PC-3 (cell line): ENCODE measurements around the gene KLHL7. TPM values are rescaled to one million over a fixed set of nuclear protein-coding genes. Genes with fewer than 3 reads are reported as not detected.
"Not testable (repeated sequence)": the region's sequence is repeated elsewhere in the genome, so short reads cannot be mapped to it uniquely, and the experiment has no call there.

Experiments used
- ATAC-seq: fragments of 200-7000 bp; cut with Tn5 transposase; 2 replicates; pipeline ENCODE4 v1.9.1; 2020; ENCODE audit warnings: mild to moderate bottlenecking, moderate library complexity
- BruUV-seq: library from RNA; stranded (reverse); fragments of 400-500 nt; replicated peaks from 2 replicates; lab custom pipeline; 2021; lab: Mats Ljungman, UMichigan
- CTCF ChIA-PET: fragments of 300-600 bp; sonication (Branson Sonifier 250); formaldehyde crosslinking; loops from one replicate; lab custom pipeline; 2022; ENCODE audit warnings: antibody characterized with exemption; lab: Charles Lee
- POLR2A ChIA-PET: fragments of 300-600 bp; sonication (Branson Sonifier 250); formaldehyde crosslinking; loops from one replicate; lab custom pipeline; 2022; ENCODE audit warnings: antibody characterized with exemption; ENCODE audit not compliant: unreplicated experiment; lab: Charles Lee
- DNase-seq: peaks from one replicate; pipeline ENCODE4 v3.0.0-alpha.2; 2015
- H2AFZ ChIP-seq: fragments of 300-600 bp; sonication (generic); 2 replicates; pipeline ENCODE4 v1.6.0; 2016; ENCODE audit warnings: antibody characterized with exemption, low read length
- H3F3A ChIP-seq: fragments of 300-600 bp; sonication (generic); one replicate; pipeline ENCODE4 v1.6.0; 2017; ENCODE audit warnings: antibody characterized with exemption, low read length, control low read depth, mild to moderate bottlenecking; ENCODE audit not compliant: unreplicated experiment
- H3K27ac ChIP-seq: fragments of 300-600 bp; sonication (generic); 2 replicates; pipeline ENCODE4 v1.5.1; 2016; ENCODE audit warnings: mild to moderate bottlenecking, low read length
- H3K27me3 ChIP-seq: fragments of 300-600 bp; sonication (generic); 2 replicates; pipeline ENCODE4 v1.6.1; 2016; ENCODE audit warnings: low read length, mixed read lengths
- H3K36me3 ChIP-seq: fragments of 300-600 bp; sonication (generic); 2 replicates; pipeline ENCODE4 v1.6.1; 2016; ENCODE audit warnings: low read depth, mixed run types, low read length, mixed read lengths
- H3K4me1 ChIP-seq: fragments of 300-600 bp; sonication (generic); 2 replicates; pipeline ENCODE4 v1.5.1; 2016; ENCODE audit warnings: low read length; ENCODE audit not compliant: insufficient read depth
- H3K4me2 ChIP-seq: fragments of 300-600 bp; sonication (generic); 2 replicates; pipeline ENCODE4 v1.6.0; 2016; ENCODE audit warnings: low read length
- H3K4me3 ChIP-seq: fragments of 300-600 bp; sonication (generic); 2 replicates; pipeline ENCODE4 v1.5.1; 2016; ENCODE audit warnings: mild to moderate bottlenecking, low read length, mixed read lengths
- H3K79me2 ChIP-seq: fragments of 300-600 bp; sonication (generic); 2 replicates; pipeline ENCODE4 v1.6.1; 2017; ENCODE audit warnings: low read length, mixed read lengths
- H3K9ac ChIP-seq: fragments of 300-600 bp; sonication (generic); 2 replicates; pipeline ENCODE4 v1.6.0; 2016; ENCODE audit warnings: mild to moderate bottlenecking, low read length
- H3K9me2 ChIP-seq: fragments of 300-600 bp; sonication (generic); replicated peaks from 2 replicates; pipeline ENCODE4 v1.6.1; 2016; ENCODE audit warnings: mixed run types, low read length, mixed read lengths
- H3K9me3 ChIP-seq: fragments of 300-600 bp; sonication (generic); 2 replicates; pipeline ENCODE4 v1.6.1; 2016; ENCODE audit warnings: low read length, mixed read lengths
- H4K20me1 ChIP-seq: fragments of 300-600 bp; sonication (generic); 2 replicates; pipeline ENCODE4 v1.6.1; 2016; ENCODE audit warnings: low read length, mixed read lengths
- EZH2 ChIP-seq: fragments of 300-600 bp; sonication (generic); IDR thresholded peaks from one replicate; pipeline ENCODE4 v1.6.1; 2017; ENCODE audit warnings: antibody characterized with exemption, mild to moderate bottlenecking, low read length; ENCODE audit not compliant: unreplicated experiment
- EZH2phosphoT487 ChIP-seq: fragments of 300-600 bp; sonication (generic); IDR thresholded peaks from 2 replicates; pipeline ENCODE4 v1.6.1; 2018; ENCODE audit warnings: mild to moderate bottlenecking, antibody characterized with exemption, low read length, borderline replicate concordance
- intact Hi-C: fragments of 100-400 bp; cut with micrococcal nuclease; formaldehyde crosslinking; loops from 2 replicates; pipeline ENCODE4 v1.9.0; 2023
- total RNA-seq: library from RNA; depleted of rRNA; stranded (reverse); fragments of >200 nt; gene quantifications from 2 replicates; pipeline ENCODE4 v1.2.3, GENCODE V29; 2014
- TF ChIP-seq, protein P1 (sequence below): fragments of 300-600 bp; sonication (generic); conservative IDR thresholded peaks from 2 replicates; pipeline ENCODE4 v1.5.1; 2017; ENCODE audit warnings: antibody characterized with exemption, low read depth, mild to moderate bottlenecking, low read length

Gene KLHL7
- total RNA-seq, 1 experiment from 2014 or later, result 31.1 TPM

DNA sequence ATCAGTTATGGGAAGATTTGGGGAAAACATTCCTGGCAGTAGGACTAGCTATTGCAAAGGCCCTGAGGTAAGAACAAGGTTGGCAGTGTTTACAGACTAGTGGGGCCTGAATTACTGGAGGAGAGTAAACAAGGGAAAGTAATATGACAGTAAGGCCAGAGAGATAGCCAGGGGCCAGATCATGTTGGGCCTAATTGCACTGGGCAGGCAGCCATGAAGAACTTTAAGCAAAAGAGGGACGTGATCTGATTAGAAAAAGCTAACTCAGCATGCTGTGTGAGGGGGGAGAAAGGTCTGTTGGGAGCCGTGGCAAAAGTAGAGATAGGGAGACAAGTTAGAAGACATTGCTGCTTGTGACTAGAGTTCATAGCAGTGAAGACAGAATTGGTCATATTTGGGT, 85.4 kb downstream of the KLHL7 start:
- ChIA-PET CTCF (no interaction called here), POLR2A (no interaction called here)
- no peaks in the 10 kb centered on the region for H3K4me1 ChIP-seq
- no peaks in the 10 kb centered on the region for H3F3A ChIP-seq
- no TSS peak for BruUV-seq
- H3K79me2 ChIP-seq, result peaks cover 28% of the 10 kb centered on the region
- peaks cover 6% of the 10 kb centered on the region for H4K20me1 ChIP-seq
- no peak overlapping the region for H3K4me2 ChIP-seq
- no peak overlapping the region for H3K4me3 ChIP-seq
- no peak overlapping the region for H3K9ac ChIP-seq
- H3K36me3 ChIP-seq, result peaks cover 46% of the 10 kb centered on the region
- no peak for DNase-seq
- H3K27me3 ChIP-seq, result no peaks in the 10 kb centered on the region
- TF ChIP-seq, protein P1, sequence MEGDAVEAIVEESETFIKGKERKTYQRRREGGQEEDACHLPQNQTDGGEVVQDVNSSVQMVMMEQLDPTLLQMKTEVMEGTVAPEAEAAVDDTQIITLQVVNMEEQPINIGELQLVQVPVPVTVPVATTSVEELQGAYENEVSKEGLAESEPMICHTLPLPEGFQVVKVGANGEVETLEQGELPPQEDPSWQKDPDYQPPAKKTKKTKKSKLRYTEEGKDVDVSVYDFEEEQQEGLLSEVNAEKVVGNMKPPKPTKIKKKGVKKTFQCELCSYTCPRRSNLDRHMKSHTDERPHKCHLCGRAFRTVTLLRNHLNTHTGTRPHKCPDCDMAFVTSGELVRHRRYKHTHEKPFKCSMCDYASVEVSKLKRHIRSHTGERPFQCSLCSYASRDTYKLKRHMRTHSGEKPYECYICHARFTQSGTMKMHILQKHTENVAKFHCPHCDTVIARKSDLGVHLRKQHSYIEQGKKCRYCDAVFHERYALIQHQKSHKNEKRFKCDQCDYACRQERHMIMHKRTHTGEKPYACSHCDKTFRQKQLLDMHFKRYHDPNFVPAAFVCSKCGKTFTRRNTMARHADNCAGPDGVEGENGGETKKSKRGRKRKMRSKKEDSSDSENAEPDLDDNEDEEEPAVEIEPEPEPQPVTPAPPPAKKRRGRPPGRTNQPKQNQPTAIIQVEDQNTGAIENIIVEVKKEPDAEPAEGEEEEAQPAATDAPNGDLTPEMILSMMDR, result no peak
- TF ChIP-seq EZH2, result no peak
- no peak for TF ChIP-seq EZH2phosphoT487
- H3K9me3 ChIP-seq, result no peaks in the 10 kb centered on the region
- H3K9me2 ChIP-seq, result no peaks in the 10 kb centered on the region
- no peak overlapping the region for H2AFZ ChIP-seq
- ATAC-seq, result no peak
- intact Hi-C loops, result no loop called here
- H3K27ac ChIP-seq, result no peak overlapping the region

DNA sequence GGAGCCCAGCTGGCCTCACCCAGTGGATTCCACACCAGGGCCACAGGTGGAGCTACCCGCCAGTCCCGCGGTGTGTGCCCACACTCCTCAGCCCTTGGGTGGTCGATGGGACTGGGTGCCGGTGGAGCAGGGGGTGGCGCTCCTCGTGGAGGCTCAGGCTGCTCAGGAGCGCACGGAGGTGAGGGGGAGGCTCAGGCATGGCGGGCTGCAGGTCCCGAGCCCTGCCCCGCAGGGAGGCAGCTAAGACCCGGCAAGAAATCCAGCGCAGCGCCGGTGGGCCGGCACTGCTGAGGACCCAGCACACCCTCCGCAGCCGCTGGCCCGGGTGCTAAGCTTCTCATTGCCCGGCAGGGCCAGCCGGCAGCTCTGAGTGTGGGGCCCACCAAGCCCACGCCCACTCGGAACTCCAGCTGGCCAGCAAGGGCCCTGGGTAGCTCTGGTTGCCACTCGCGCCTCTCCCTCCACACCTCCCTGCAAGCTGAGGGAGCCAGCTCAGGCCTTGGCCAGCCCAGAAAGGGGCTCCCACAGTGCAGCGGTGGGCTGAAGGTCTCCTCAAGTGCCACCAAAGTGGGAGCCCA, 88.2 kb downstream of the KLHL7 start:
- H2AFZ ChIP-seq, H3K4me1 ChIP-seq, H3K4me2 ChIP-seq, CTCF ChIA-PET, H3K27ac ChIP-seq, intact Hi-C loops, H3K4me3 ChIP-seq, DNase-seq, H3F3A ChIP-seq, H4K20me1 ChIP-seq, H3K9me2 ChIP-seq, H3K79me2 ChIP-seq, BruUV-seq, POLR2A ChIA-PET, H3K9ac ChIP-seq, H3K9me3 ChIP-seq, H3K27me3 ChIP-seq, ATAC-seq: not testable (repeated sequence)
- peaks cover 34% of the 10 kb centered on the region for H3K36me3 ChIP-seq

DNA sequence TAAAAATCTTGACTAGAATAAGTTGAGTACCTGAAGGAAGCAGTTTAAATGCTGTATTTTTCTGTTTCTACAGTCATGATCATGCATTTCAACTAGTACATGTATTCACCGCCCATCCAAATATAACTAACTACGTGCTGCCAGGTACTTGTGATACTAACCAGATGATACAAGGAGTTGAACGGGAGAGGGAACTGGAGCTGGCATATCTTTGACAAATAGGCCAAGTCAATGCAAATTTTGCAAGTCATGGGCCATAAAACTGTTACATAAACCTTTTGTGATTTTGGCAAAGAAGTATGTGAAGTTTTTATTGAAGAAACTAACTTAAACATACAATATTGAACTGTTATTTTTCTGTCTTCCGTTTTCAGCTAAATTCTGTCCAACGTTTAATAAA, 90.7 kb downstream of the KLHL7 start:
- TF ChIP-seq EZH2, result no peak
- ChIA-PET POLR2A (no interaction called here), CTCF (no interaction called here)
- Histone ChIP-seq H2AFZ (no peak overlapping the region), H3K27ac (no peak overlapping the region), H3F3A (no peaks in the 10 kb centered on the region), H3K4me1 (no peaks in the 10 kb centered on the region), H3K79me2 (no peaks in the 10 kb centered on the region), H3K9ac (no peak overlapping the region), H3K27me3 (no peaks in the 10 kb centered on the region), H3K9me3 (no peaks in the 10 kb centered on the region), H3K4me3 (no peak overlapping the region), H4K20me1 (peaks cover under 1% of the 10 kb centered on the region; the same call in 1 of the 2 replicates), H3K9me2 (no peaks in the 10 kb centered on the region), H3K4me2 (no peak overlapping the region), H3K36me3 (peaks cover 38% of the 10 kb centered on the region)
- DNase-seq, result no peak
- BruUV-seq, result no TSS peak
- ATAC-seq, result no peak
- intact Hi-C loops, result no loop called here

DNA sequence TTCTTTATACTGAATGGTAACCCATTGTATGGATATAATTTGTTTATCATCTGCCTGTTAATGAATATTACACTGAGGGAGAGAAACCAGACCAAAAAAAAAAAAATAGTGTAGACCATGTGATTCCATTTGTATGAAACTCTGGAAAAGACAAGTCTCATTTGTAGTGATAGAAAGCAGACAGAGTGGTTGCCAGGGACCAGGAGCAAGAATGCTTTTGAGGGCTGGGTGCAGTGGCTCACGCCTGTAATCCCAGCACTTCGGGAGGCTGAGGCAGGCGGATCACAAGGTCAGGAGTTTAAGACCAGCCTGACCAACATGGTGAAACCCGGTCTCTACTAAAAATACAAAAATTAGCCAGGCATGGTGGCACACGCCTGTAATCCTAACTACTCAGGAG, 92.2 kb downstream of the KLHL7 start:
- BruUV-seq, H2AFZ ChIP-seq, CTCF ChIA-PET, H3K4me2 ChIP-seq, H3K27me3 ChIP-seq, H3K4me3 ChIP-seq, DNase-seq, H3K9ac ChIP-seq, H3K9me3 ChIP-seq, H4K20me1 ChIP-seq, H3K4me1 ChIP-seq, ATAC-seq, H3K79me2 ChIP-seq, H3K27ac ChIP-seq, intact Hi-C loops, POLR2A ChIA-PET, H3F3A ChIP-seq, H3K9me2 ChIP-seq: not testable (repeated sequence)
- H3K36me3 ChIP-seq, result peaks cover 33% of the 10 kb centered on the region
